ENCODE results near the gene ACTR1A. TPM values are rescaled to one million over a fixed set of nuclear protein-coding genes. Genes with fewer than 3 reads are reported as not detected.

Gene ACTR1A
- polyA plus RNA-seq, 3 donors: 72.7 to 79.4 (median 79.0) TPM

GRCh38 chr10:102434394-102435132 is 67.9 kb downstream of the ACTR1A start:
- peak overlapping the region; percentile 75 for H2AFZ ChIP-seq (ENCODE audit: insufficient read depth, low read depth, low read length, poor library complexity, severe bottlenecking)
- peak overlapping the region; percentile 37 to 78 for H3K4me3 Mint-ChIP-seq
- no peaks in the 10 kb centered on the region for H3K27me3 ChIP-seq (ENCODE audit: control insufficient read depth in 2 of 2, insufficient read depth in 2 of 2, low read length in 2 of 2)
- no peaks in the 10 kb centered on the region for H3K27me3 Mint-ChIP-seq (ENCODE audit: low read depth in 3 of 3)
- no peaks in the 10 kb centered on the region for H4K20me1 ChIP-seq (ENCODE audit: insufficient read depth, low read length)
- H3K79me2 ChIP-seq (ENCODE audit: insufficient read depth, low read length): peaks cover 15% of the 10 kb centered on the region
- intact Hi-C loops (cut with micrococcal nuclease): loop anchor here in 1 of 2 donors (5.0 kb wide), 1 partner anchor 43 kb away; no protein-coding TSS in a partner anchor
- WGBS (ENCODE audit: insufficient coverage): 10% methylated on average over 4 of the region's 9 CpGs
- peaks cover 41% of the 10 kb centered on the region in 2 donors for H3K4me1 ChIP-seq (ENCODE audit: control insufficient read depth in 1 of 2, insufficient read depth in 2 of 2, low read length in 2 of 2)
- no peaks in the 10 kb centered on the region for H3K36me3 ChIP-seq (replicated peaks in 1 of 2; ENCODE audit: control insufficient read depth in 1 of 2, insufficient read depth in 2 of 2, low read length in 2 of 2)
- no peak for TF ChIP-seq CTCF (IDR thresholded peaks at IDR 0.05)
- H3K27ac Mint-ChIP-seq: peak overlapping the region; percentile 58 to 92 (median 80)
- H3K9ac ChIP-seq (ENCODE audit: insufficient read depth, low read length, poor library complexity, severe bottlenecking): no peak overlapping the region
- no peaks in the 10 kb centered on the region for H3K9me3 ChIP-seq (replicated peaks in 1 of 2; ENCODE audit: control insufficient read depth in 1 of 2, insufficient read depth in 1 of 2, low read length in 2 of 2)
- peak in 2 of 3 donors; percentile 46 to 70 for DNase-seq
- H3K27ac ChIP-seq (ENCODE audit: low read depth in 1 of 2, low read length in 2 of 2): peak overlapping the region; percentile 32 to 41
- H3K36me3 Mint-ChIP-seq: peaks cover 0 to 2% of the 10 kb centered on the region in 2 donors
- H3K4me2 ChIP-seq (replicated peaks; ENCODE audit: extremely low read depth, low read length, poor library complexity, severe bottlenecking): peak overlapping the region; percentile 97
- peaks cover 45% of the 10 kb centered on the region for H3K4me1 Mint-ChIP-seq
- peaks cover 0 to 1% (median 0%) of the 10 kb centered on the region in 7 donors for H3K9me3 Mint-ChIP-seq
- H3K4me3 ChIP-seq (replicated peaks in 1 of 3; ENCODE audit: low read depth in 2 of 3, low read length in 3 of 3): peak overlapping the region in 1 of 3 experiments; percentile 97

- Histone ChIP-seq H3K9me3 (replicated peaks in 1 of 2; ENCODE audit: control insufficient read depth in 1 of 2, insufficient read depth in 1 of 2, low read length in 2 of 2) (no peaks in the 10 kb centered on the region), H4K20me1 (ENCODE audit: insufficient read depth, low read length) (no peaks in the 10 kb centered on the region), H3K4me3 (replicated peaks in 1 of 3; ENCODE audit: low read depth in 2 of 3, low read length in 3 of 3) (peak overlapping the region in 1 of 3 experiments; percentile 97), H3K9ac (ENCODE audit: insufficient read depth, low read length, poor library complexity, severe bottlenecking) (no peak overlapping the region), H3K36me3 (replicated peaks in 1 of 2; ENCODE audit: control insufficient read depth in 1 of 2, insufficient read depth in 2 of 2, low read length in 2 of 2) (no peaks in the 10 kb centered on the region), H3K4me2 (replicated peaks; ENCODE audit: extremely low read depth, low read length, poor library complexity, severe bottlenecking) (peak overlapping the region; percentile 97), H3K27ac (ENCODE audit: low read depth in 1 of 2, low read length in 2 of 2) (peak overlapping the region; percentile 41 to 87), H3K27me3 (ENCODE audit: control insufficient read depth in 2 of 2, insufficient read depth in 2 of 2, low read length in 2 of 2) (no peaks in the 10 kb centered on the region), H3K79me2 (ENCODE audit: insufficient read depth, low read length) (peaks cover 15% of the 10 kb centered on the region), H3K4me1 (ENCODE audit: control insufficient read depth in 1 of 2, insufficient read depth in 2 of 2, low read length in 2 of 2) (peaks cover 41% of the 10 kb centered on the region in 2 donors), H2AFZ (ENCODE audit: insufficient read depth, low read depth, low read length, poor library complexity, severe bottlenecking) (peak overlapping the region; percentile 31)
- peak; percentile 47 to 88 (median 70) for DNase-seq
- H3K4me1 Mint-ChIP-seq: peaks cover 45% of the 10 kb centered on the region
- peaks cover 0 to 2% of the 10 kb centered on the region in 2 donors for H3K36me3 Mint-ChIP-seq
- no peak for TF ChIP-seq CTCF (IDR thresholded peaks at IDR 0.05)
- intact Hi-C loops (cut with micrococcal nuclease): loop anchor here in 1 of 2 donors (2.0 kb wide), 1 partner anchor 39 kb away; the partner anchor contains the start of gene NFKB2
- 17% methylated on average over 4 of the region's 5 CpGs for WGBS (ENCODE audit: insufficient coverage)
- H3K9me3 Mint-ChIP-seq: peaks cover 0 to 1% (median 0%) of the 10 kb centered on the region in 7 donors
- H3K27me3 Mint-ChIP-seq (ENCODE audit: low read depth in 3 of 3): no peaks in the 10 kb centered on the region
- H3K27ac Mint-ChIP-seq: peak overlapping the region; percentile 89 to 94 (median 92)
- peak overlapping the region; percentile 86 to 89 for H3K4me3 Mint-ChIP-seq
Measured at GRCh38 chr10:102433619-102434046, 68.9 kb downstream of the ACTR1A start.
